PC-9 (cell line): Measurements from ENCODE around the gene LRRC1. TPM values are rescaled to one million over a fixed set of nuclear protein-coding genes. Genes with fewer than 3 reads are reported as not detected.

Experiments
- BruUV-seq: library from RNA; stranded (reverse); fragments of 400-500 nt; replicated peaks from 2 replicates; lab custom pipeline; 2021; lab: Mats Ljungman, UMichigan
- CTCF ChIA-PET: fragments of 300-600 bp; sonication (Branson Sonifier 250); formaldehyde crosslinking; loops from one replicate; lab custom pipeline; 2022; ENCODE audit warnings: antibody characterized with exemption; lab: Charles Lee
- POLR2A ChIA-PET: fragments of 300-600 bp; sonication (Branson Sonifier 250); formaldehyde crosslinking; loops from one replicate; lab custom pipeline; 2022; ENCODE audit warnings: antibody characterized with exemption; ENCODE audit not compliant: unreplicated experiment; lab: Charles Lee
- DNase-seq, 2 experiments: peaks; one replicate each; pipeline versions ENCODE4 v3.0.0 to v3.0.0-alpha.2; 2015 to 2022; ENCODE audit warnings: mixed read lengths in 1 of 2
- H2AFZ ChIP-seq: fragments of 200-600 bp; sonication (generic); 2 replicates; pipeline ENCODE4 v1.8.1; 2017; ENCODE audit warnings: antibody characterized with exemption
- H3F3A ChIP-seq: fragments of 200-600 bp; sonication (generic); 2 replicates; pipeline ENCODE4 v1.8.1; 2017; ENCODE audit warnings: antibody characterized with exemption, mild to moderate bottlenecking, low read depth; ENCODE audit not compliant: insufficient read depth
- H3K27ac ChIP-seq: fragments of 200-600 bp; sonication (generic); 2 replicates; pipeline ENCODE4 v1.6.1; 2016; ENCODE audit warnings: mixed run types
- H3K27me3 ChIP-seq: fragments of 200-600 bp; sonication (generic); 2 replicates; pipeline ENCODE4 v1.6.1; 2016; ENCODE audit warnings: low read depth, mixed run types; ENCODE audit not compliant: insufficient read depth
- H3K36me3 ChIP-seq: fragments of 200-600 bp; sonication (generic); 2 replicates; pipeline ENCODE4 v1.6.1; 2016; ENCODE audit warnings: low read depth, mixed run types
- H3K4me1 ChIP-seq: fragments of 200-600 bp; sonication (generic); replicated peaks from 2 replicates; pipeline ENCODE4 v1.6.1; 2016; ENCODE audit warnings: mixed run types; ENCODE audit not compliant: insufficient read depth
- H3K4me2 ChIP-seq: fragments of 200-600 bp; sonication (generic); 2 replicates; pipeline ENCODE4 v1.6.1; 2017; ENCODE audit warnings: mixed run types
- H3K4me3 ChIP-seq: fragments of 200-600 bp; sonication (generic); 2 replicates; pipeline ENCODE4 v1.6.1; 2016; ENCODE audit warnings: mixed run types
- H3K79me2 ChIP-seq: fragments of 200-600 bp; sonication (generic); 2 replicates; pipeline ENCODE4 v1.6.1; 2017; ENCODE audit warnings: low read depth, mixed run types
- H3K9me2 ChIP-seq: fragments of 200-600 bp; sonication (generic); 2 replicates; pipeline ENCODE4 v1.8.1; 2017; ENCODE audit warnings: mild to moderate bottlenecking; ENCODE audit not compliant: insufficient read depth
- H3K9me3 ChIP-seq: fragments of 200-600 bp; sonication (generic); 2 replicates; pipeline ENCODE4 v1.8.1; 2016; ENCODE audit warnings: low read depth; ENCODE audit not compliant: insufficient read depth
- H4K20me1 ChIP-seq: fragments of 200-600 bp; sonication (generic); 2 replicates; pipeline ENCODE4 v1.8.1; 2017; ENCODE audit not compliant: insufficient read depth
- EZH2 ChIP-seq: fragments of 200-600 bp; sonication (generic); IDR thresholded peaks from 2 replicates; pipeline ENCODE4 v1.8.0; 2017; ENCODE audit warnings: antibody characterized with exemption, low read depth
- intact Hi-C: fragments of 100-400 bp; cut with micrococcal nuclease; formaldehyde crosslinking; loops from one replicate; pipeline ENCODE4 v1.10.0; 2022; ENCODE audit not compliant: unreplicated experiment
- total RNA-seq: library from RNA; stranded (reverse); gene quantifications from 2 replicates; pipeline ENCODE4 v1.2.3, GENCODE V29; 2021
- TF ChIP-seq, protein P1 (sequence below): fragments of 200-600 bp; sonication (generic); conservative IDR thresholded peaks from 2 replicates; pipeline ENCODE4 v1.6.1; 2017; ENCODE audit warnings: mixed run types, antibody characterized with exemption, mild to moderate bottlenecking, moderate library complexity

The LRRC1 gene
- total RNA-seq, 1 experiment from 2014 or later = 26.4 TPM

DNA sequence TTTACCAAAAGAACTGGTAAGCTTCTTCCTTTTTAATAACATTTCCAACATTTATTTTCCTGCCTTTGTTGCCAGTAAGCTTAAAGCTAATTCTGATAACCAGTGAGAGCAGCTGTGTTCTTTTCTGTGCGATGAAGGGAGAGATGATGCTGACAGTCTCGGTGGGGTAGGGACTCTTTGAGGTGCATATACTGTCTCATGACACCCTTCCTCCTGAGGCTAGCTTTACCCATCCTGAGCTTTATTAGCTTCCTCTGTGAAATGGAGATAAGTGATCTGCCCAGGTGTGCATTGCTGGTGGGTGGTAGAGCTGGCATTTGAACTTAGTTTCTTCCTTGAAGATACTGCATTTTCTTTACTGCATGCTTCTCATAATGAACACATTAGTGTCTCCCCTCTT, 92.5 kb downstream of the LRRC1 start:
- Histone ChIP-seq H3K9me3 (no peaks in the 10 kb centered on the region), H3K4me3 (no peak overlapping the region), H3K4me2 (no peak overlapping the region), H3K9me2 (no peaks in the 10 kb centered on the region), H3K79me2 (0 out of 2 replicates have a peak, but pooled peaks cover 4% of the 10 kb centered on the region), H3K27me3 (no peaks in the 10 kb centered on the region), H2AFZ (no peak overlapping the region), H3F3A (no peaks in the 10 kb centered on the region), H3K4me1 (no peaks in the 10 kb centered on the region), H3K36me3 (no peaks in the 10 kb centered on the region), H3K27ac (no peak overlapping the region), H4K20me1 (no peaks in the 10 kb centered on the region)
- ChIA-PET CTCF (no interaction called here), POLR2A (no interaction called here)
- TF ChIP-seq, protein P1, sequence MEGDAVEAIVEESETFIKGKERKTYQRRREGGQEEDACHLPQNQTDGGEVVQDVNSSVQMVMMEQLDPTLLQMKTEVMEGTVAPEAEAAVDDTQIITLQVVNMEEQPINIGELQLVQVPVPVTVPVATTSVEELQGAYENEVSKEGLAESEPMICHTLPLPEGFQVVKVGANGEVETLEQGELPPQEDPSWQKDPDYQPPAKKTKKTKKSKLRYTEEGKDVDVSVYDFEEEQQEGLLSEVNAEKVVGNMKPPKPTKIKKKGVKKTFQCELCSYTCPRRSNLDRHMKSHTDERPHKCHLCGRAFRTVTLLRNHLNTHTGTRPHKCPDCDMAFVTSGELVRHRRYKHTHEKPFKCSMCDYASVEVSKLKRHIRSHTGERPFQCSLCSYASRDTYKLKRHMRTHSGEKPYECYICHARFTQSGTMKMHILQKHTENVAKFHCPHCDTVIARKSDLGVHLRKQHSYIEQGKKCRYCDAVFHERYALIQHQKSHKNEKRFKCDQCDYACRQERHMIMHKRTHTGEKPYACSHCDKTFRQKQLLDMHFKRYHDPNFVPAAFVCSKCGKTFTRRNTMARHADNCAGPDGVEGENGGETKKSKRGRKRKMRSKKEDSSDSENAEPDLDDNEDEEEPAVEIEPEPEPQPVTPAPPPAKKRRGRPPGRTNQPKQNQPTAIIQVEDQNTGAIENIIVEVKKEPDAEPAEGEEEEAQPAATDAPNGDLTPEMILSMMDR = no peak
- TF ChIP-seq EZH2 = no peak
- BruUV-seq = no TSS peak
- intact Hi-C loops = no loop called here
- DNase-seq = no peak

DNA sequence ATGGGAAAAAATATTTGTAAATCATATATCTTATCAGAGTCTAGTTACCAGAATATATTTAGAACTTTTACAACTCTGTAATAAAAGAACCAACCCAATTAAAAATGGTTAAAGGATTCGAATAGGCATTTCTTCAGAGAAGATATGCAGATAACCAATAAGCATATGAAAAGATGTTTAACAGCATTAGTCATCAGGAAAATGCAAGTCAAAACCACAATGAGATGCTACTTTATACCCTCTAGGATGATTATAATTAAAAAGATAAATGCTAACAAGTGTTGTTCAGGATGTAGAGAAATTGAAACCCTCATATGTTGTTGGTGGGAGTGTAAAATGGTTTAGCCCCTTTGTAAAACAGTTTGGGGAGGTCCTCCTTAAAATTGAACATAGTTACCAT, 94.1 kb downstream of the LRRC1 start:
- Histone ChIP-seq H2AFZ (no peak overlapping the region), H3K9me3 (no peaks in the 10 kb centered on the region), H3K4me2 (no peak overlapping the region), H3K79me2 (peaks cover 4% of the 10 kb centered on the region; the same call in 1 of the 2 replicates), H3K4me1 (no peaks in the 10 kb centered on the region), H3K9me2 (no peaks in the 10 kb centered on the region), H3K27ac (no peak overlapping the region), H3K36me3 (no peaks in the 10 kb centered on the region), H3F3A (no peaks in the 10 kb centered on the region), H3K4me3 (no peak overlapping the region), H4K20me1 (no peaks in the 10 kb centered on the region), H3K27me3 (no peaks in the 10 kb centered on the region)
- intact Hi-C loops = no loop called here
- no peak for DNase-seq
- CTCF ChIA-PET = no interaction called here
- BruUV-seq = no TSS peak
- TF ChIP-seq, protein P1 = no peak
- no peak for TF ChIP-seq EZH2
- POLR2A ChIA-PET = interaction anchor here (0.8 kb wide), 1 partner anchor 170 kb away, joined by 9 read pairs; no protein-coding TSS in a partner anchor

DNA sequence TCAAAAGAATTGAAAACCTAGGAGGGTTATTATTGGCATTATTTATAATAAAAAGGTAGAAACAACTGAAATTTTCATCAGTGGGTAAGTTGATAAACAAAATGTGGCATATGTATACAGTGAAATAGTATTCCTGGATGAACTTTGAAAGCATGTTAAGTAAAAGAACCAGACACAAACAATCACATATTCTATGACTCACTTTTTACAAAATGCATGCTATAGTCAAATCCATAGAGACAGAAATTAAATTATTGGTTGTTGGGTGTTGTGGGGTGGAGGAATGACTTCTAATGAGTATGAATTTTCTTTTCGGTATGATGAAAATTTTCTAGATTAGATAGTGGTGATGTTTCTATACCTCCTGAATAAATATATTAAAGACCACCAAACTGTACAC, 94.6 kb downstream of the LRRC1 start:
- no peak overlapping the region for H3K4me3 ChIP-seq
- no peak for TF ChIP-seq EZH2
- TF ChIP-seq, protein P1 = no peak
- H3K9me2 ChIP-seq = no peaks in the 10 kb centered on the region
- H3F3A ChIP-seq = no peaks in the 10 kb centered on the region
- H3K79me2 ChIP-seq = peaks cover 4% of the 10 kb centered on the region; the same call in 1 of the 2 replicates
- no peaks in the 10 kb centered on the region for H3K27me3 ChIP-seq
- no peak overlapping the region for H3K27ac ChIP-seq
- H3K4me1 ChIP-seq = no peaks in the 10 kb centered on the region
- CTCF ChIA-PET = no interaction called here
- no peaks in the 10 kb centered on the region for H3K36me3 ChIP-seq
- H3K9me3 ChIP-seq = no peaks in the 10 kb centered on the region
- no peak overlapping the region for H3K4me2 ChIP-seq
- no peak overlapping the region for H2AFZ ChIP-seq
- POLR2A ChIA-PET = no interaction called here
- intact Hi-C loops = no loop called here
- H4K20me1 ChIP-seq = no peaks in the 10 kb centered on the region
- no peak for DNase-seq
- BruUV-seq = no TSS peak
